GM19467 (cell line): ENCODE results near the gene RBM45.
"Not testable (repeated sequence)": the region's sequence is repeated elsewhere in the genome, so short reads cannot be mapped to it uniquely, and the experiment has no call there.

Experiments
- ATAC-seq: cut with Tn5 transposase; IDR thresholded peaks from one replicate; pipeline ENCODE4 v1.9.1; 2021; ENCODE audit warnings: mild to moderate bottlenecking, moderate library complexity; ENCODE audit not compliant: unreplicated experiment

RBM45 gene

DNA sequence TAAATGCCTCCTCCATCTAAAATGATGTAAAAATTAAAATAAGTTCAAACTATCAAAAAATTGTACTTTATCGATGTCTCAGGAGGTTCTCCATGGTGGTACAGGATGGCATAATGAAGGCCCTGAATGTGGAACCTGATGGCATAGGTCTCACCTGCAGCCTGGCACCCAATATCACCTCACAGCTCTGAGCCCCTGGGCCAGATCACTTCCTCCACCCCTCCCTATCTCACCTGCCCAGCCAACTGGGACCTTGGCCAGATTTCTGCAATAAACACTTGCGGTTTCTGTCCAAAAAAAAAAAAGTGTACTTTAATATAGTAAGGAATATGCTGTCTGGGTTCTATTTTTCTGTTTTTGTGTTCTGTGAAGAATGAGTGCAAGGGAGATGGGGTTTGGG is 6.7 kb upstream of the RBM45 start:
- ATAC-seq = no peak

DNA sequence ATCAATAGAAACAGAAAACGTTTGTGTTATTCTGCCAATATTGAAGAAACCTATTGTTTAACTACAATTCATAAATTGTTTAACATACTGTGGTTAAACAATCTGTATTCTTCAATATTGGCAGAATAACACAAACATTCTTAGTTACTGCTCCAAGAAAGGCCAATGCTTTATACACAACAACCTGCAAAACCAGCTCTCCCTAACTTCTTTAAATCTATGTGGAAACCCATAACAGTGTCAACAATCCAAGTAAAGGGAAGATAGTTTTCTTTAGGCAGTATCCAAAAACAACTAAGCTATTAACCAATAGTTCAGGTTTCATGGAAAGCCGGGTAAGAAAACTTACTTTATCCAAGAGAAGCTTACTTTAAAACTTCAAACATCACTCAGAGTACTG is 6.2 kb upstream of the RBM45 start:
- ATAC-seq = no peak

DNA sequence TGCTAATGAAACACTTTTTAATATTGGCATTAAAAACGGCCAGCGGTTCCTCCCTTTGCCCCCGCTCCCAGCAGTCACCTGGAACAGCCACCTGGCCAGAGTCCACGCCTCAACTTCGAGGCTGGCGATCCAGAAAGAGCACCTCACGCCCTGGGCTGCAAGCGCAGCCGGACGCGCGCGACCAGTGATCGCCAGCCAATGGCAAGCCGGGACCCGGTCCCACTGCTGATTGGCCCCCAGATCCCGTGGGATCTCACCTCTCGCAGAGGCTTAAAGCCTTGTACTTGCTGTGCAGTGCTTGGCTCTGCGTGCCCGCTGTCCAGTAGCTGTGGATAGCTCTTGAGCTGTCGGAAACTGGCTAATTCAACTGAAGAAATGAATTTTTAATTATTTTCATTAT is 4.1 kb upstream of the RBM45 start:
- ATAC-seq = no peak

DNA sequence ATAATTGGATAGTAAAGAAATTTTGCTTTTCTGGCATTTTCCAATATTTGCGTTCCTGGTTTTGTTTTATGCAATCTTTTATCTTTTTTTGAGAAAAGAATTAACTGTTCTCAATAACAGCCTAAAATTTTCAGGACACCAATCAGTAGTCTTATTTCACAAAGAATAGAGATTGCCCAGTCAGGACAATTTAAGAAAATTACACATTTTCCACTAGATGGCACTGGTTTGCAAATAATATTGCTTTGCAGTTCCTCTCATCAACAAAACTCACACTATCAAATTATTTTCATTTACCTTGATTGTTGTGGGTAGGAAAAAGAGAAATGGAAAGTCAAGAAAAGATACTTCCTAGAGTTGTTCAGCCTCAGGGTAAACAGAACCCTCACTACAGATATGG is 2.4 kb upstream of the RBM45 start:
- ATAC-seq = no peak

DNA sequence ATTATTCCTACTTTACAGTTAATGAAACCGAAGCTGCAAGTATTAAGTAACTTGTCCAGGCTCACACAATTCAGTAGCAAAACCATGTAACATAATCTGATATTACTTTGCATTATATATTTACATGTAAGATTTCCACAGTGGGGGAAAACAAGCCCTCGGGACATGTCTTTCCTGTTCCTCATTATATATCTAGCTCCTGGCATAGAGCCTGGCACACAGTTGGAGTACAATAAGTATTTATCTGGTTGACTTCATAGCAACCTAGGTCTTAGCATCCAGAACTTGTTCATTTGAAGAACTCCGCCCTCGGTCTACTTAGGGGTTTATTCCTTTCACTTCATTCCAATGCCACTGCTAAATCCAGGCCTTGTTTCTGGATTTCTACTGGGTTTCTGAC is 1.6 kb upstream of the RBM45 start:
- ATAC-seq = no peak

DNA sequence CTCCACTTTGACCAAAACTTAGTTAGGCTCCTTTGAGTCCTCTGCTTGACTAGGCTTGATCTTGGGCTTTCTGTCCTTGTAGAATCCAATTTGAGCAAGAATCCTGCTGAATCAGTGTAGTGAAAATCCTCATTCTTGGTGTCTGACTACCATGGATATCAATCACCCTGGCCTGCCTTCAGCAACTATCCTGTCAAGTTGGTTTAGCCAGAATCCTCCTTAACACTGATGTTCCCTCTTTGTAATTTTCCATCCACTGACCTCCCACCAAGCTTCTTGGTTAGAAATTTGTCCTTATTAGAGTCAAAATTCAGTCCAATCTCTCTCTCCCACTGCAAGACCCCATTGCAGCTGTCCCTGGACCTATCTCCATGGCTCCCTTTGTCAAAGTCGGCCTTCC is 494 bp upstream of the RBM45 start:
- ATAC-seq = no peak

DNA sequence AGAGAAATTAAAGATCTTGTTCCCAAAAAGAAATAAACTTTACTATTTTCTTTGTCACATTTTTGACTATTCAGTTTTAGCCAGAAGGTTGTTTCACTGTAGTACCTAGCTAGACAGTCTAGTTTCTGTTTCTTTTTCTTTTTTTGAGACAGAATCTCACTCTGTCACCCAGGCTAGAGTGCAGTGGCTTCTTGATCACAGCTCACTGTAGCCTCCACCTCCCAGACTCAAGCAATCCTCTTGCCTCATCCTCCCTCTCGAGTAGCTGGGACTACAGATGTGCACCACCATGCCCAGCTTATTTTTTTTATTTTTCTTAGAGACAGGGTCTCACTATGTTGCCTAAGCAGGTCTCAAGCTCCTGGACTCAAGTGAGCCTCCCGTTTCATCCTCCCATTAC is 2.2 kb downstream of the RBM45 start:
- peak; percentile 40 for ATAC-seq

DNA sequence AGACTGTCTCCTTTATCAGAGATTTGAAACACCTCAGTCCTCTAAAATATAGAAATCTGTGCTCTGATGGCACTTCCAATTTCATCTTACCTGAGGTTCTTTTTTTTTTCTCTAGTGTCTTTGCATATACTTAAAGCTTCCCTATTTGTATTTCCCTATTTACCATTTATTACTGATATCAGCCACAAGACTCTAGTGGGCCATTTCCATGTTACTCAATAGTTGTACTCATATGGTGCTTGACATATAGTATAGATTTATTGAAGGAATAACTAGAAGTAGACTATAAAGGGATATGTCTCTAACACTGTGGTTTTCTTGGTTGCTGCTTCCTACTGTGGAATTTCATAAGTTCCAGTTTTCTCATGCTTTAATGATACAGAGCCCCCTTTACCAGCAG is 3.0 kb downstream of the RBM45 start:
- ATAC-seq = no peak

DNA sequence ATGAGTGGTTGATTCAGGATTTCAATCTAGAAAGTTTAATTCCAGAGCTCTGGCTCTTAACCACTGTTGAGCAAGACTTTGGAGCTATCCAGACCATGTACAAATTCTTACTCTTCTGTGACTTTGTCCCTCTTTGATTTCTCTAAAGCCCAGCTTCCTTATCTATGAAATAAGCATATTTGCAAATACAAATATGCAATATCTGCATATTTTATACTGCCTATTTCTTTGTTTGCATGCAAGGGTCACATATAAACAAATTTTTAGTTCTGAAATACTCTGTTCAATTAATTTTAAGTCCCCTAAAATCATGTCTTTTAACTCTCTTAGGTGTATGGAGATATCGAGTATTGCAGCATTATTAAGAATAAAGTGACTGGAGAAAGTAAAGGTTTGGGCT is 5.5 kb downstream of the RBM45 start:
- ATAC-seq = no peak

DNA sequence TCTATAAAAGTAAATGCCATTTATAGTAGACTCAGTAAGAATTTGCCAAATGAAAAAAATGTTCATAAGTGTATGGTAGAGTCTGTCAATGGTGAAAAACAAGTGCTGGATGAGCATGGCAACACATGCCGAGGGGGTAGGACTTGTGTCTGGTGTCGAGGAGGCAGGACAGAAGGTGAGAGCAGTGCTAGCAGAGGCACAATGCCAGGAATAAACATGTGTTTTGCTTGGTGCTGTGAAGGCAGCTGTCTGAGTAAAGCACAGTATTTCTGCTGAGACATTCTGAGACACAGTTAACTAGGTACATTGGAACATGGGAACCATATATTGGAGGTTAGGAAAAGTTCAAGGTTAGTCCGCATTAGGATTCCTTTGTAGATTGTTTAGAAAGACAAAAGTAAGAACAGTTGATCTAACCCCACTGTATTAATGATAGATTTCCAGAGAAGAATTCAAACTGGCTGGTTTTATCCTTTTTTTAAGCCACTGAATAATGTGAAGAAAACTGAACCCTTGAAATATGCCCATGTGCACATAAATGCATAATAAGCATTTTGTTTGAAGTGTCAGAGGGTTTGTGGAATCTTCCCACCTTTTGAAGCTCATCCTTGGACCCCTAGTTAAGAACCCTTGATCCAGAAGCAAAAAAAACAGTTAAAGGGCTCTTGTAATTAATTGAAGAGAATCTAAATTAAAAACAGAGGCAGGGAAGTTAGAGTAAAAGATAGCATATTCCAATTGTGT is 7.1 kb downstream of the RBM45 start:
- no peak for ATAC-seq

DNA sequence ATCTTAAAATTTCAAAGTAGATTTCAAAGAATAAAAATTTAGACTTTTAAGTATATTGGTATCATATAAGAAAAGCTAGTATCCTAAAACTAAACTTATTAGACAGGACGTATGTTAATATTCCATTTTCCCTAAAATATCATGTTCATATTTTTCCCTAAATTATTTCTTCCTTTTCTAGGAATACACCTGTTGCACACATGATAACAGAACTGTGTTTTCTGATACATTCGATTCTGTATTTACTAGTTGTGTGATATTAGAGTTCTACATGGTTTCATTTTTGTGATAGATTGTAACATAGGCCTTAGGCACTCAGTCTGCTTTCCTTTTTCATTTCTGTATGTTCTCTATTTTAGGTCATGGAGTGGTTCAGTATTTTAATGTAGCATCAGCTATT is 10.9 kb downstream of the RBM45 start:
- no peak for ATAC-seq

DNA sequence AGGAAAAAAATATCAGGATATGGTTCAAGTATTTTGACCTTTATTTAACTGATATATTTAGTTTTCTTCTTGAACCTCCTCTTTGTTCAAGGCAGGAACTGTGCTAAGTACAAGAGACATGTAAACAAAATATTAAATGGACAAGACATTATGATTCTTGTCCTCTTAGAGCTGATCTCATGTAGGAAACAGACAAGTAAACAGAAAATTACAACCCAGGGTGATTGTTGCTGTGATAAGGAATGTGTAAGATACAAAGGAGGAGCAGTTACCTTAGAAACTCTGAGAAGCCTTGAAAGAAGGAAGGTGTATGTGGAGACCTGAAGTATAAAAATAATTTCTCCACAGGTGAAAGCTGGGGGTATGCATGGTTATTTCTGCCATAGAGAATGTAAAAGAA is 12.9 kb downstream of the RBM45 start:
- no peak for ATAC-seq

DNA sequence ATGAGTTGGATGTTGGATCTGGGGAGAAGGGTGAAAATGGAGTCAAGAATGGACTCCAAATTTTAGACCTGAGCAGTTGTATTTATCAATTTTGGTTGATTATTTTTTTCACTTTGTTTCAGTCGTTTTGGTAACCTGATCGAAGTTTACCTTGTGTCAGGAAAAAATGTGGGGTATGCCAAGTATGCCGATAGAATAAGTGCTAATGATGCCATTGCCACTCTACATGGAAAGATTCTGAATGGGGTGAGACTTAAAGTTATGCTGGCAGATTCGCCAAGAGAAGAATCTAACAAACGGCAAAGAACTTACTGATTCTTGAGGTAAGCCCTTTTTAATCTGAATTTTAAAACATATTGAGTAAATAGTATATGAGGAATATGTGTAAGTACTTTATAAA is 13.6 kb downstream of the RBM45 start:
- no peak for ATAC-seq

DNA sequence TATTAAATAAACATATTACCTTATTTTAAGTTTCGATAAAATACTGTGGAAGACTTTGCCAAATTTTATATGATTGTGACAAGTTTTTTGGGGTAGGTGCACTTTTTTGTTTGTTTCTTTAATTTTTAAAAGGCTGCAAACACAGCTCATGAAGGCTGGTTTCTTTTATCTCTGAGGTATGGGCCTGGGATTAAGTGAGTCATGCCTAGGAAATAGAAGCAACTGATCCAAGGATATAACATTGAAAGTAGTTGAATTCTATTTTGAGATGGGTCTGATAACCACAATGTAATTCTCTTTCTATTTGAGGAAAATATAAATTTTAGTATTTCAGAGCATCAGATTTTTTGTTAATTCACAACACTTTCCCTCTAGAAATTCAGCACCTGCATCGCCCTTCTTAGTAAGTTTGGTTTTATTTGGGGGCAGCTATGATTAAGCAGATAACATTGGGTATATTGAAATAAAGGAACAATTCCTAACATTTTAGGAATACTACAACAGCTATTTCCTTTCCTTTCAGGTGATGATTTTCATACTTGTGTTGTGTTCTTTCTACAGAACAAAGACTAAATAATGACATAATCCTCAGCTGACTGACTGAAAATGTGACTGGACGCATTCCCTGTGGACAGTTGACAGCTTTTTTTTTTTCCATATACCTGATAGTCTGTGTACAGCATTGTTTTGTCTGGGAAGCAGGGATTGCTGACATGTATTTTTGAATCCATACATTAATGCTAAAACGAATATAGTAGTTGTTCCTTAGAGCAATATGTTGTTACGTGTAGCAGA is 16.8 kb downstream of the RBM45 start:
- ATAC-seq = no peak

DNA sequence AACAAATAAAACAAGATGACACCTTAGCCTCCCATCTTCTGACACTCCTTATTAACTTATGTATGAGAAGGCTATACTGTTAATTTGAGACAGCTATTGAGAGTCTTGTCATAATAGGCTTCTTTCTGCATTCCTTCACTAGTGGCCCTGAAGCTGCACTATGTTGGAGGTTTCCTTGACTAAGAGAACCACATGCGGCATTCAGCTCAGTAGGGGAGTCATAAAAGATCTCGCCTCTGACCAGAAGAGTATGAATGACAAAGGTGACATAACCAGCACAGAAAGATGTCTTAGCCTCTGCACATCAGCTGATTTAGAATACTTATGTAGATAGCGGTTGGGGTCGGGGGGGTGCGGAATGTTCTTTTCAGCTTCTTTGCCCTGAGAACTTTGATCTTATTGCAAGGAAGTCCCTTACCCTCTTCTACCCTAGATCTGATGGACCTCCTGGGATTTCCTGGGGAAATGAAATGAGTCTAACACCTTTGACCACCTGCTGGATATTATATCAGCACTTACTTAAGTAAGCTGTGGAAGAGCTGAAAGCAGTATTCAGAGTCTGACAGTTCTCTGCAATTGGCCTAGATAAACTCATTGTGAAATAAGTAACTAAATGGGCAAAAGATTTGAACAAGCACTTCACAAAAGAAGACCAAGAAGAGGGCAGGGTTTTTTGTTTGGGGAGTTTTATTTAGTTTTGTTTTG is 24.2 kb downstream of the RBM45 start:
- no peak for ATAC-seq

DNA sequence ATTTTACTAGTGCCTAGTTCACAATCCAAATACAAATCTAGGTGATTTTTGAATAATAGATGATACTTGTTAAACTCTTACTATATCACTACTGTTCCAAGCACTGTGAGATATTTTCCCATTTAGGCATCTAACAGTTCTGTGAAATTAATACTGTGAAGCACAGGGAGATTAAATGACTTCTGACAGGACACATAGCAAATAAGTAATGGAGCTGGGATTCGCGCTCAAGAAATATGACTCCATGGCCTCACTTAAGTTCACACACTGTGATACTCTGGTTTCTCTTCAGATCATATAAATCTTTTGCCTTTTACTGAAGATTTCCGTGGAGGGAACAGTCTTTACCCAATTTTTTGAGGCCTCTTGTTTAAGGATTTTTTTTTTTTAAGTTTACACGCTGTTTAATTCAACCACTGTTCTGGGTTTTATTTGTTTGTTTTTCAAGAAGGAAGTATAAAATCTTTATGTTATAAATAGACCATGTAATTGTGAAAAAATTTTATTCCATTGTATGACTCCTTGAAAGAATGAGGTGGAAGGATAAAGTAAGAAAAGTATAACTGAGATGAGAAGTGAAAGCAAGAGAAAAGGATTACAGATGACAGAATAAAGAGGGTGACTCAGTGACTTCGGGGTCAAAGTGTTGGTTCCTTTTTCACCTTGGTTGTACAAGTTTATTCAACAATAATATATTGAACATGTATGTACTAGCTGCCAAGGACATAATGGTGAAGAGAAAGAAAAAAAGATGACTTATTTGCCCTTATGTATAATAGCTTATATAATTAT is 30.2 kb downstream of the RBM45 start:
- no peak for ATAC-seq

DNA sequence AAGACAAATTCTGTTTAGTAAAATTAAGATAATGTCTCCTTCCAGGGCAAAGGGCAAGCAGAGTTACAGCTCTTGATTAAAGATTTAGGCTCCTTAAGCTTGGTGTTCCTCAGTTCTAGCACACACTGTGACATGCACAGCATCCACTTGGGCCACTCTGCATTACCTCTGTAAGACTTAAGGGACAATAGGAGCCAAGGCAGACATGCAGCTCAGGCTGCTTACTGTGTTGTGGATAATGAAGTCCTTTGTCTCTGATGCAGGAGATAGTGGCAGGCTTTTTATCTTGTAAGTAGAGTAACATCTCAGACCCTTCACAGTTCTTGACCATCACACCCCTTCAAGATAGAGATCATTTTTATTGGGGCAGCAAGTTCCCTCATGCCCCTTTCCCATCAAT is 31.2 kb downstream of the RBM45 start:
- ATAC-seq = no peak

DNA sequence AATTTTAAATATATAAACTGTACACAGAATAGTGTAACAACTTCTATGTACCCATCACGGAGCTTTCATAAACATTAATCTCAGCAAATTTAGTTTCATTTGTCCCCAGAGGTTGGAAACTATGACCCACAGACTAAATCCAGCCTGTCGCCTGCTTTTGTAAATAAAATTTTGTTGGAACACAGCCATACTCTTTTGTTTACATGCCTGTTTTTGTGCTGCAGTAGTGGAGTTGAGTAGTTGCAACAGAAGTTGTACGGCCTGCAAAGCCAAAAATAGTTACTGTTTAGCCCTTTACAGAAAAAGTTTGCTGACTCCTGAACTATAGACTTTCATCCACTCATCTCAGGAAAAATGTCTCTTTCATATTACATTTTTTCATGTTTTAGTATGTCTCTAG is 39.8 kb downstream of the RBM45 start:
- ATAC-seq = no peak

DNA sequence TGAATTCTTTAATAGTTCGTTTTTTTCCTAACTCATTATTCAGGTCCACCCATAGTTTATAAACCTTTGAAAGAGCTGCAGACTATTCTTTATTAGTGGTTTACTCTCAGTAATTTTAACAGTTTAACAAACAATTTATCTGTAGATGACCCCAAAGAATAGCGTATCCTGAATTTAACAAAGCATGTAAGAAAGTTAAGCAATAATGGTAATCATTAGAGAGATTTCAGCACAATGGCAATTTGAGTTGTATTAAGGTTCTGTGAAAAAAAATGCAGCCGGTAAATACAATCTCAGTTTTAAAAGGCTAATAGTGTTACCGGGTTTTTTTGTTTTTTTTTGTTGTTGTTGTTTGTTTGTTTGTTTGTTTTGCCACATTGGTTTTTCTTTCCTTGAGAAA is 40.3 kb downstream of the RBM45 start:
- no peak for ATAC-seq

DNA sequence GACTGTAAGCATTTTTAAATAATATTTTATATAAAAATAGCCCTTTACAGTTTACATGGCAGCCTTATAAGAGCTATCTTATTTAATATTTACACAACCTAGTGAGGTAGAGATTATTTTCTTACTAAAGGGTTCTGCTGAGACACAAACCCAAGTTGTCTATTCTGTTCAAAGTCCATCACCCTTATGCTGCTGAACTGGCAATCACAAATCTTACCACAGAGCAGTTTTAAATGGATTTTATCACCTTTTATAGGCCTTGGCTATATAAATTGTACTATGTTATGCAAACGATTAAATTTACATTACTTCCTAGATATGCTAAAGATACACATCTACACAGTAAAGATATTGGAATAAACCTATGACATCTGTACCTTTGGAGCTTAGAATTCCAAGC is 40.7 kb downstream of the RBM45 start:
- ATAC-seq = no peak

DNA sequence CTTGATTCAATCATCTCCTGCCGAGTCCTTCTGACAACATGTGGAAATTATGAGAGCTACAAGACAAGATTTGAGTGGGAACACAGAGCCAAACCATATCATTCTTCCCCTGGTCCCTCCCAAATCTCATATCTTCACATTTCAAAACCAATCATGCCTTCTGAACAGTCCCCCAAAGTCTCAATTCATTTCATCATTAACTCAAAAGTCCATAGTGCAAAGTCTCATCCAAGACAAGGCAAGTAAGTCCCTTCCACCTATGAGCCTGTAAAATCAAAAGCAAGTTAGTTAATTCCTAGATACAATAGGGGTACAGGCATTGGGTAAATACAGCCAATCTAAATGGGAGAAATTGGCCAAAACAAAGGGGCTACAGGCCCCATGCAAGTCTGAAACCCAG is 41.6 kb downstream of the RBM45 start:
- ATAC-seq = not testable (repeated sequence)
